Measurements from ENCODE around the gene RFNG. TPM values are rescaled to one million over a fixed set of nuclear protein-coding genes. Genes with fewer than 3 reads are reported as not detected.

RFNG gene
- total and polyA plus RNA-seq, 7 experiments from 2014 or later, result 4.2 to 45.5 (median 28.1) TPM

DNA sequence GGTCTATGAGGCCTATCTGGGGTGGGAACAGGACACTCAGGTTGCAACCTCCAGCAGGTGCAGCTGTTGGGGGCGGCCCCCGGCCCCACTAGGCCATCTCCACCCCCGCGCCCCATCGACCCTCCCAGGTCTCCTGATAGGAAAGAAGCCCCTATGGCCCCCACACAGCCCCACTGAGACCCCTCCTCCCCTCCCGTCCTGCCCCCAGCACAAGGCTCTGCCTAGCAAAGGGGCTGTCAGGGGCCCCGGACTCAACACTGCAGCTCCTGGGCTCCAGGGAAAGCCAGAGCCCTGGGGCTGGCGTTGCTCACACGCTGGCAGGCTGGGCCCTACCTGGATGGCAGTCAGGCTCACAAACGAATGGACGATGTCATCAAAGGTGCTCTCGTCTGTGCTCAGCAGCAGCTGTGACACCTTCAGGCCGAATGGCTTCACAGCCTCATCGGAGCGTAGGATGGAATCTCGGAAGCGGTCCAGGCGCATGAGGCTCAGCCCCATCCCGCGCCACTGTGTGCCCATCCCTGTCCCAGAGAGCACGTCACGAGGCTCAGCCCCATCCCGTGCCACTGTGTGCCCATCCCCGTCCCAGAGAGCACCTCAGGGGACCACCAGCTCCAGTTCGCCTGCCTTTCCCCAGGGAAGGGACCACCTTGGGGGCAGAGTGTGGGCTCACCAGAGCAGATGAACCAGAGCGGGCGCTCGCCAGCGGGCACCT lies 39.1 kb upstream of the RFNG start:
- Histone ChIP-seq H3K4me1 (ENCODE audit: control insufficient read depth in 2 of 2, insufficient read depth in 2 of 2, low read length in 2 of 2) (no peaks in the 10 kb centered on the region), H3K27me3 (ENCODE audit: control insufficient read depth in 2 of 2, insufficient read depth in 2 of 2, low read length in 2 of 2) (no peaks in the 10 kb centered on the region), H3K36me3 (ENCODE audit: control insufficient read depth in 2 of 3, insufficient read depth in 3 of 3, low read length in 3 of 3) (peaks cover 0 to 96% (median 5%) of the 10 kb centered on the region in 3 experiments), H3K9me3 (ENCODE audit: control insufficient read depth in 2 of 3, low read length in 3 of 3) (no peaks in the 10 kb centered on the region), H3K4me3 (ENCODE audit: low read length) (no peak overlapping the region), H3K27ac (ENCODE audit: low read depth, low read length) (no peak overlapping the region)
- no peak overlapping the region for H3K27ac Mint-ChIP-seq
- intact Hi-C loops (cut with micrococcal nuclease), result loop anchor here in 1 of 2 donors (10.0 kb wide), 1 partner anchor 56 kb away; the partner anchor contains the start of genes DCXR and RAC3
- ChIA-PET POLR2A (no interaction called here), CTCF (no interaction called here)
- H3K4me1 Mint-ChIP-seq, result peaks cover 0 to under 1% (median 0%) of the 10 kb centered on the region in 7 donors
- peak in 1 of 9 donors; percentile 9 for DNase-seq
- H3K4me3 Mint-ChIP-seq, result no peak overlapping the region
- ATAC-seq, result no peak
- peaks cover 0 to 3% (median 0%) of the 10 kb centered on the region in 5 donors for H3K36me3 Mint-ChIP-seq
- H3K27me3 Mint-ChIP-seq, result no peaks in the 10 kb centered on the region
- no peaks in the 10 kb centered on the region for H3K9me3 Mint-ChIP-seq

GRCh38 chr17:82089723-82090548 lies 38.3 kb upstream of the RFNG start:
- ChIA-PET CTCF (no interaction called here), POLR2A (no interaction called here)
- no peaks in the 10 kb centered on the region for H3K9me3 Mint-ChIP-seq
- ATAC-seq (no peak), DNase-seq (peak in 2 of 9 donors; percentile 10)
- H3K4me3 Mint-ChIP-seq, result no peak overlapping the region
- intact Hi-C loops (cut with micrococcal nuclease), result loop anchor here in 1 of 2 donors (10.0 kb wide), 1 partner anchor 55 kb away; the partner anchor contains the start of genes DCXR and RAC3
- H3K27ac Mint-ChIP-seq, result no peak overlapping the region
- H3K4me3 ChIP-seq (ENCODE audit: low read length), result no peak overlapping the region
- no peaks in the 10 kb centered on the region for H3K4me1 ChIP-seq (ENCODE audit: control insufficient read depth in 2 of 2, insufficient read depth in 2 of 2, low read length in 2 of 2)
- H3K27me3 Mint-ChIP-seq, result no peaks in the 10 kb centered on the region
- no peaks in the 10 kb centered on the region for H3K27me3 ChIP-seq (ENCODE audit: control insufficient read depth in 2 of 2, insufficient read depth in 2 of 2, low read length in 2 of 2)
- peaks cover 0 to 96% (median 5%) of the 10 kb centered on the region in 3 experiments for H3K36me3 ChIP-seq (ENCODE audit: control insufficient read depth in 2 of 3, insufficient read depth in 3 of 3, low read length in 3 of 3)
- no peaks in the 10 kb centered on the region for H3K9me3 ChIP-seq (ENCODE audit: control insufficient read depth in 2 of 3, low read length in 3 of 3)
- H3K36me3 Mint-ChIP-seq, result peaks cover 0 to 3% (median 0%) of the 10 kb centered on the region in 5 donors
- no peaks in the 10 kb centered on the region for H3K4me1 Mint-ChIP-seq
- no peak overlapping the region for H3K27ac ChIP-seq (ENCODE audit: low read depth, low read length)

DNA sequence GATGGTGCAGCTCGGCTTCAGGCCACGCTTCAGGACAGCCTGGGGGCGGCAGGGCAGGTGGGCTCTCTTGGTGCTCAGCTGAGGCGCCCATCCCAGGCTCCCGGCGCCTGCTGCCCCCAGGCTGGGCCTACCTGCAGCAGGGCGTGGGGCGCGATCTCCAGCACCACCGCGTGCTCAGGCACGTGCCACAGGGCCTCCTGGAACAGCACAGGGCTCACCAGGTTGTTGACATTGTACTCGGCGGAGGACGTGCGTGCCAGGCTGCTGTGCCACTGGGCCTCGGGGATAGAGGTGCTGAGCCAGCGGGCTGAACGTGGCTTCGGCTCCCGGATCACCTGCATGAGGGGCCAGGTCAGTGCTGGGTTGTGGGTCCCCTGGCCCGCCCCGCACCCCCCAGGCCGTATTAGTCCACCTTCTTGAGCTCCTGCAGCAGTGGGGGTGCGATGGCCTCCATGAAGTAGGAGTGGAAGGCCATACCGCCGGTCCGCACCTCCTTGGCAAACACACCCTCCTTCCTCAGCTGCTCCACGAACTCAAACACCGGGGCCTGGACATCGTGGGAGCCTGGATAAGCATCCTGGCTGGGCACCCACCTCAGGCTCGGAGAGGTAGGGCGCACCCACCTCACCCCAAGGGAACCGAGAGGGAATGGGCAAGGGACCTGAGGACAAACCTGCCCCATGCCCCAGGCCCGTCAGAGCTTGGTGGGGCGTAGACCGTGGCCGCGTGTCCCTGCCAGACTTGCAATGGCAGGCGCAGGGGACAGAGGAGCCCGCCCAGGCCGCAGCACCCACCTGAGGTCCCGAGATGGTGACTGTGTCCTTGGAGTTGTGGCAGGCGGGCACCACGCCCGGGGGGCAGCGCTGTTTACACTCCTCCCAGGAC lies 37.5 kb upstream of the RFNG start:
- no peak overlapping the region for H3K4me3 Mint-ChIP-seq
- Histone ChIP-seq H3K4me1 (ENCODE audit: control insufficient read depth in 2 of 2, insufficient read depth in 2 of 2, low read length in 2 of 2) (no peaks in the 10 kb centered on the region), H3K27ac (ENCODE audit: low read depth, low read length) (no peak overlapping the region), H3K9me3 (ENCODE audit: control insufficient read depth in 2 of 3, low read length in 3 of 3) (no peaks in the 10 kb centered on the region), H3K4me3 (ENCODE audit: low read length) (no peak overlapping the region), H3K27me3 (ENCODE audit: control insufficient read depth in 2 of 2, insufficient read depth in 2 of 2, low read length in 2 of 2) (no peaks in the 10 kb centered on the region), H3K36me3 (ENCODE audit: control insufficient read depth in 2 of 3, insufficient read depth in 3 of 3, low read length in 3 of 3) (peaks cover 0 to 99% (median 5%) of the 10 kb centered on the region in 3 experiments)
- no peaks in the 10 kb centered on the region for H3K27me3 Mint-ChIP-seq
- peak in 1 of 9 donors; percentile 10 for DNase-seq
- ATAC-seq, result no peak
- H3K27ac Mint-ChIP-seq, result no peak overlapping the region
- intact Hi-C loops (cut with micrococcal nuclease), result no loop called here
- H3K36me3 Mint-ChIP-seq, result peaks cover 0 to 3% (median 0%) of the 10 kb centered on the region in 5 donors
- H3K9me3 Mint-ChIP-seq, result no peaks in the 10 kb centered on the region
- H3K4me1 Mint-ChIP-seq, result no peaks in the 10 kb centered on the region
- CTCF ChIA-PET, result no interaction called here
- POLR2A ChIA-PET, result no interaction called here

DNA sequence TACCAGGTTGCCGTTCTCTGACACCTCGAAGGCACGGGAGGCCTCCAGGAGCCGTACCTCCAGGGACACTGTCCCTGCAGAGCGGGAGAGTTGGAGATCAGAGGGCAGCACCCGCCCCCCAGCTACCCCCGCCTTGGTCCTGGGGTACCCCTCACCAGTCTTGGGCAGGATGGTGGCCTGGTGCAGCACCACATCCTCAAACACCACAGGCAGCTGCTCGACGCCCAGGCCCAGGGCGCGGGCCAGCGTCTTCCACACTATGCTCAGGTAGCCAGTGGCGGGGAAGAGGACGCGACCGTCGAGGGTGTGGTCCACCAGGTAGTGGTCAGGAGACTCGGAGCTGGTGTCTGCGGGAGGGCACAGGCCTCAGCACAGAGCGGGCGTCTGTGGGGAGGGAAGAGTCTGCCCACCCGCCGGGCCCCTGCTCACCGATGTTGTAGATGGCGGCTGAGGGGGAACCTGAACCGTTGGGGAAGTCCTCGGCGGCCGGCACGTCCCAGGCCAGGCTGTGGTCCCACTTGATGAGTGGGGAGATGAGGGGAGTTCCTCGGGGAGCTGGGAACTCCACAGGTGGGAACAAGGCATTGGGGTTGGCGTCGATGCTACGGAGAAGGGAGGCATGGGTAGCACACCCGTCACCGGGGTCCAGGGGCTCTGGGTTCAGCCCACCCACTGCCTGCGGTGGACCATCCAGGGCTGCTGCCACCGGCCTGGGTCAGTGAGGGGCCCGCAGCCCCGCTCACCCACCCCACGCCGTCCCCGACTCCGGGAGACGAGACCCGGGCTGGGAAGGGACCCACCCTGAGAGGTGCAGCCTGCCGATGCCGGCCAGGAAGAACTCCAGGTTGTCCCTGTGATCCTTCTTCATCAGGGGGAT lies 36.6 kb upstream of the RFNG start:
- peak in 1 of 9 donors; percentile 14 for DNase-seq
- Mint-ChIP-seq H3K4me1 (no peaks in the 10 kb centered on the region), H3K9me3 (no peaks in the 10 kb centered on the region), H3K27me3 (no peaks in the 10 kb centered on the region), H3K27ac (peak overlapping the region in 2 of 9 donors; percentile 9 to 43), H3K4me3 (no peak overlapping the region), H3K36me3 (peaks cover 0 to 7% (median 0%) of the 10 kb centered on the region in 5 donors)
- no peaks in the 10 kb centered on the region for H3K4me1 ChIP-seq (ENCODE audit: control insufficient read depth in 2 of 2, insufficient read depth in 2 of 2, low read length in 2 of 2)
- CTCF ChIA-PET, result no interaction called here
- H3K27ac ChIP-seq (ENCODE audit: low read depth, low read length), result no peak overlapping the region
- no peak overlapping the region for H3K4me3 ChIP-seq (ENCODE audit: low read length)
- POLR2A ChIA-PET, result no interaction called here
- peaks cover 0 to 100% (median 5%) of the 10 kb centered on the region in 3 experiments for H3K36me3 ChIP-seq (ENCODE audit: control insufficient read depth in 2 of 3, insufficient read depth in 3 of 3, low read length in 3 of 3)
- intact Hi-C loops (cut with micrococcal nuclease), result no loop called here
- ATAC-seq, result no peak
- H3K9me3 ChIP-seq (ENCODE audit: control insufficient read depth in 2 of 3, low read length in 3 of 3), result no peaks in the 10 kb centered on the region
- no peaks in the 10 kb centered on the region for H3K27me3 ChIP-seq (ENCODE audit: control insufficient read depth in 2 of 2, insufficient read depth in 2 of 2, low read length in 2 of 2)

DNA sequence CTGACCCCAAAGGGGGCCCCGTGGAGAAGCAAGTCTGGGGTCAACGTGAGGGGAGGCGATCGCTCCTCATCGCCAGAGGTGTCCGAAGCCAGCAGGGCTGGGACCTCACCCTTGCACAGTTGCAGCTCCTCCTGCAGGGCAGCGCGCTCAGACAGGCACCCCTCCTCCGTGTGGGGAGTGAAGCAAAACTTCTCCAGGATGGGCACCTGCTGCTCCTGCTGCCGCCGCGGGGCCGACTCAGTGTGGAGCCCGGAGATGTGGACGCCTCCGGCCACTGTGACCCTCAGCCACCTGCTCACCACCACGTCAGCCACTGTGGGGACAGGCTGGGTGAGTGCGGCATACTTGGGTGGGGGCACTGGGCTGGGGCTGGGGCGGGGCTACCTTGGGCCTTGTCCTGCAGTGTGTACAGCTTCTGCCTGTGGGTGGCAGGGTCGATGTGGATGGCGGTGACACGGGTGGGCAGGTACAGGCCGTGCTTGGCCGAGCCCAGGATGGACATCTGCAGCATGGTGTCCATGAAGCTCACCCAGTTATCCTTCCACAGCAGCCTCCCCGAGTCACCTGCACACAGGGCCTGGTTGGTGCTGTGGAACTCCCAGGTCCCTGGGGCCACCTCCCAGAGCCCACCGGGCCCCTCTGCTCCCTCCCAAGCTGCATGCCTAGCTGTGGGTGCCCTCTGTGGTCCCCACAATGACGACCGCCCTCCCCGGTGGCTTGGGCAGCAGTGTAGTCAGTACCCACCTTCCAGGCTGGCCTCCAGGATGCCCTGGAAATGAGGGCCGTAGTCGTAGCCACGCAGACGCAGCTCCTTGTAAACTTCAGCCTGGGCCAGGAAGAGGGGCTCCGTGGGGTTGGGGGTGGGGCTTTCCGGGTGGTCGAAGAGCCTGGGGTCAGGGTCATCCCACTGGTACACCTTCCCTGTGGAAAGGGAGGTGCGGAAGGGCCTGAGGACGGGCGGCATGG lies 35.6 kb upstream of the RFNG start:
- H3K4me1 ChIP-seq (ENCODE audit: control insufficient read depth in 2 of 2, insufficient read depth in 2 of 2, low read length in 2 of 2), result no peaks in the 10 kb centered on the region
- H3K9me3 Mint-ChIP-seq, result no peaks in the 10 kb centered on the region
- H3K27me3 Mint-ChIP-seq, result no peaks in the 10 kb centered on the region
- H3K9me3 ChIP-seq (ENCODE audit: control insufficient read depth in 2 of 3, low read length in 3 of 3), result no peaks in the 10 kb centered on the region
- ChIA-PET POLR2A (no interaction called here), CTCF (no interaction called here)
- no peak overlapping the region for H3K27ac Mint-ChIP-seq
- H3K27me3 ChIP-seq (ENCODE audit: control insufficient read depth in 2 of 2, insufficient read depth in 2 of 2, low read length in 2 of 2), result no peaks in the 10 kb centered on the region
- no peak for ATAC-seq
- no peak overlapping the region for H3K27ac ChIP-seq (ENCODE audit: low read depth, low read length)
- H3K4me1 Mint-ChIP-seq, result no peaks in the 10 kb centered on the region
- H3K4me3 ChIP-seq (ENCODE audit: low read length), result no peak overlapping the region
- peak in 1 of 9 donors; percentile 9 for DNase-seq
- no peak overlapping the region for H3K4me3 Mint-ChIP-seq
- H3K36me3 Mint-ChIP-seq, result peaks cover 0 to 9% (median 0%) of the 10 kb centered on the region in 5 donors
- intact Hi-C loops (cut with micrococcal nuclease), result no loop called here
- H3K36me3 ChIP-seq (ENCODE audit: control insufficient read depth in 2 of 3, insufficient read depth in 3 of 3, low read length in 3 of 3), result peaks cover 0 to 100% (median 6%) of the 10 kb centered on the region in 3 experiments
